ENCODE data around the gene EPB41.
"Not testable (repeated sequence)": the region's sequence is repeated elsewhere in the genome, so short reads cannot be mapped to it uniquely, and the experiment has no call there.

Gene EPB41

DNA sequence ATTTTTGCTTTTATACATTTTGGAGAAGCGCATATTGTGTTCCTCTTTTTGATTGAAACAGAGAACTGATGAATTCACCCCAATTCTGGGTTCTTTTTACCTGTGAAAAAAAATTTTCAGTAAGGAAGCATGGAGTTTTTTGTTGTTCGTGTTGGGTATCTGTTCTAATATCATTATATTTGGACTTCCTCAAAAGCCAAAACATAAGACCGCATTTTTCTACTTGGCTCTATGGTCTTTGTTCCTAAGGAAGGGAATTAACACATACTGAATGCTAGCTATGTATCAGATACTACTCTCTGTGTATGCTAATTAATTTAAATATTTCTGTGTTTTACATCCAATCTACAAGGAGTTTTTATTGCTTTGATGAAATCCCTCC, 12.9 kb downstream of the EPB41 start:
- no peak for DNase-seq (ENCODE audit: low read depth in 2 of 2)

DNA sequence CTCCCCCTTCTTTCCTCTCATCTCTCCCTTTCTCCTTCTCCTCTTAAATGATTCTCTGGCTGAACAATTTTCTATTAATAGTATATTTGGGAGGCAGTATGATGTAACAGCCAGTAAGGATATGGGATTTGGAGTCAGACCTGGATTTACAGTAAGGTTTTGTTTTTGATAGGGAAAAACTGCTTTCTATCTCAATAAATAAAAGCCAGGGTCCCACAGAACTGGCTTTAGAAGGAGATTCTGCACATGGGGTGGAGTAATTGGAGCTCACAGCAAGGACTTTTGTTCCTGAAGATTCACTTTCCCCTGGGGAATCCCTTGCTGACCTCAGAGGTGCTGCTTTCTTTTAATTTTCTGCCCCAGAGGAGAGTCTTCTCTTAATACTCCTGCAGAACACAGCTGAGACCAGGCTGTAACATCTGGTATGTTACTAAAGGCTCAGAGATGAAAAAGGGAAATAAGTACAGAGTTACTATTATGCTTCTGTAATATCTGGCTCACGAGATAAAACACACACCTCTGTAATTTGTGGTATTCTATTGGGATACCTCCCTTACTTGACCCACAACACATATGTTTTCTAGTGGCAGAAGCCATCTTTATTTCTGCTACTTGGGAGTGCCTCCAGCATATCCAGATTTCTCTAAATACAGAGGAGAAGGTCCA, 13.4 kb downstream of the EPB41 start:
- peak; percentile 64 to 65 for DNase-seq (ENCODE audit: low read depth in 2 of 2)

DNA sequence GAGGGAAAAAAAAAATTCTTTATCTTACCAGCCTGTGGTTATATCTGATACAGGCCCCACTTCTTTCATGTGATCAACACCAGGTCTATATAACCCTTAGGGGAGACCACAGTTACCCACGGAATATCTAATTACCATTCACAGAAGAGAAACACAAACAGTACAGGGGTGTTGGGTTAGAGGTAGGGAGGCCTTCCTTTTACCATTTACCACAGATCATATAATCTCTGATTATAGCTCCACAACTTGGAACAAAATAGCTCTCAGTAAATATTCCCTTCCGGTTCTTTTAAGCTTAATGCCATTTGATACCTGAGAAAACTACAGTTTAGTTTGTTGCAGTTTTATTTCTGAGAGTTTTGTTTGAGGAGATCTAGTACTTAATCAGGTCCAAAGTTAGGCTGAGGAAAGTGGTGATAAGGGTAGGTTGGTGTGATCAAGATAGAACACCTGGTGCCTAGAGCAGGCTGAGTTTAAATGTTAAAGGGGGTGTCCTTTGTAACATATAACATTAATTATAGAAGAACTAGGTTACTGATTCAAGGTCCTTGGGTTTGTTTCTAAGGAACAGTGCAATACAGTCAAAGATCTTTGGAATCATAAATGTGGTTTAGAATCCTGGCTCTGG, 14.1 kb downstream of the EPB41 start:
- no peak for DNase-seq (ENCODE audit: low read depth in 2 of 2)

DNA sequence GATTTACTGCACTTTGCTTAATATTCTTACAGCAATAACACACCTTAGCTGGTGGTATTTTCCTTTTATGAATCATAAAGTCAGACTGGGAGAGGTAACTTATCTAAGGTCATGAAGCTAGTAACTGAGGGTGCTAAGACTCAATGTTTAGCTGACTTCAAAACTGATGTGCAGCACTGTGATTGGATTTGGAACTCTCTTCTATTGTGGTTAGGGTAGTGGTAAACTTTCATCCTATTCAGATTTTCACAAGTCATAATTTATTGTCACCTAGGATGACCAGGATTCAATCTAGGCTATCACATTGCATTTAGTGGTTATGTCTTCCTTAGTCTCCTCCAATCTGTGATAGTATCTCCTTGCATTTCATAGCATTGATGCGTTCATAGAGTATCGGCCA, 18.9 kb downstream of the EPB41 start:
- no peak for DNase-seq (ENCODE audit: low read depth in 2 of 2)

- no peak for DNase-seq (ENCODE audit: low read depth in 2 of 2)
Measured at GRCh38 chr1:28933918-28934317, 19.5 kb downstream of the EPB41 start.

GRCh38 chr1:28934676-28935075, 20.3 kb downstream of the EPB41 start:
- no peak for DNase-seq (ENCODE audit: low read depth in 2 of 2)

DNA sequence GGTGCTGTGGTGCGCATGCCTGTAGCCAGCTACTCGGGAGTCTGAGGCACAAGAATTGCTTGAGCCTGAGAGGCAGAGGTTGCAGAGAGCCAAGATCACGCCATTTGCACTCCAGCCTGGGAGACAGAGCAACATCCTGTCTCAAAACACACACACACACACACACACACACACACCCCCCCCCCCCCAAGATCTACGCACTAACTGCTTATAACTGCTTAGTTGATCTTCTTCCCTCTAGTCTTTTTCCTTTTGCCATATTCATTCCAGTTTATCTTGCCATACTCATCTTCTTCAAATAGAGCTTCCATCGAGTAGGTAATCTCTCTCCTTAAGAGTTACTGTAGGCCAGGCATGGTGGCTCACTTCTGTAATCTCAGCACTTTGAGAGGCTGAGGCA, 20.9 kb downstream of the EPB41 start:
- no peak for DNase-seq (ENCODE audit: low read depth in 2 of 2)

DNA sequence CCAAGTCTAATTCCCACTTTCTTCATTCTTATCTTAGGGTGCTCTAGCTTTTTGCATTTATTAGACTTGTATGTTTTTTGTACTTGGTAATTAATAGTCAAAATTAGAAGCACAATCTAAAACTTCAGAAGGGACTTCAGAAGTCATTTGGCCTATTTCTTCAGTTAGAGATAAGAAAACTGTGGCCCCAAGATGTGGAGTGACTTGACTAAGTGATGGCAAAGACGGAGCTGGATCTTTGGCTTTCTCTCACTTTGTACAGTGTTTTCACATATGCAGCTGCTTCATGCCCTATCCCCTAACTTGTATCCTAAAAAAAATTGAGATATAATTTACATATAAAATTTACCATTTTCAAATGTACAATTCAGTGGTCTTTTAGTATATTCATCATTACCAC, 21.7 kb downstream of the EPB41 start:
- DNase-seq (ENCODE audit: low read depth in 2 of 2): no peak

GRCh38 chr1:28936528-28936927, 22.2 kb downstream of the EPB41 start:
- DNase-seq (ENCODE audit: low read depth in 2 of 2): no peak

GRCh38 chr1:28943581-28943980, 29.2 kb downstream of the EPB41 start:
- DNase-seq (ENCODE audit: low read depth in 2 of 2): not testable (repeated sequence)

- DNase-seq (ENCODE audit: low read depth in 2 of 2): no peak
Measured at GRCh38 chr1:28950006-28950405, 35.6 kb downstream of the EPB41 start.

DNA sequence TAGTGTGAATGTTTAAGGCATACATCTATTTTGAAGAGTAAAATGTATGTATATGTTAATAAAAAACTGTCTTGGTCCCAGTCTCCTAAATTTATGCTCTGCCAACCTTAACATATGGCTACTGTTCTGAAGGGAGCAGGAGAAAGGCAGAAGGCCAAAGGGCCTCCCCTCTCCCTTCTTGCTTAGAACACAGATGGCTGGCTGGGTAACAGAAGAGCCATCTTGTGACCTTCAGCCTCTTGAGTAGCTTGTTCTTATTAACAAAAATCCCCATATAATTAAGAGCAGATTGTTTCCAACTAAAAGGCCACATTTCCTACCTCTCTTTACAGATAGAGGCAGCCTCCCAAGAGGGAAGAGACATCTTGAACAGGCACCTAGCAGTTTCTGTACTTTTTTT, 36.1 kb downstream of the EPB41 start:
- no peak for DNase-seq (ENCODE audit: low read depth in 2 of 2)

- DNase-seq (ENCODE audit: low read depth in 2 of 2): no peak
Measured at GRCh38 chr1:28954126-28954726, 39.9 kb downstream of the EPB41 start.

GRCh38 chr1:28956038-28956464, 41.7 kb downstream of the EPB41 start:
- no peak for DNase-seq (ENCODE audit: low read depth in 2 of 2)

GRCh38 chr1:28962114-28962831, 47.9 kb downstream of the EPB41 start:
- not testable (repeated sequence) for DNase-seq (ENCODE audit: low read depth in 2 of 2)

- no peak for DNase-seq (ENCODE audit: low read depth in 2 of 2)
Measured at GRCh38 chr1:28965271-28965870, 51.0 kb downstream of the EPB41 start.

DNA sequence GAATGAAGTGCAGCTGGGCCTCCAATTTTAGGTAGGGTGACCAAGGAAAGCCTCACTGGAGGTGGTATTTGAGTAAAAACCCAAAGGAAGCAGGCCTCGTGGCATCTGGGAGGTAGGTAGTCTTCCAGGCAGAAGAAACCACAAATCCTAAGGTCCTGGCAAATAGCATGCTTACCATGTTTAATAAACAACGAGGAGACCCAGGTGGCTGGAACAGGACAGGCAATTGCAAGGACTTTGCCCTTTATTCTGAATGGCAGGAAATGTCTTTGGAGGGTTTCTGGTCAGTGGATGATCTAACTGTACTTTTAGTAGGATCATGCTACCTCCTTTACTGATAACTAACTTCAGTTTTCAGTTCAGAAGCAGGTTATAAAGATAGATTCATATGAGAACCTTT, 52.2 kb downstream of the EPB41 start:
- no peak for DNase-seq (ENCODE audit: low read depth in 2 of 2)

GRCh38 chr1:28971980-28972771, 57.8 kb downstream of the EPB41 start:
- DNase-seq (ENCODE audit: low read depth in 2 of 2): peak; percentile 80 to 84

DNA sequence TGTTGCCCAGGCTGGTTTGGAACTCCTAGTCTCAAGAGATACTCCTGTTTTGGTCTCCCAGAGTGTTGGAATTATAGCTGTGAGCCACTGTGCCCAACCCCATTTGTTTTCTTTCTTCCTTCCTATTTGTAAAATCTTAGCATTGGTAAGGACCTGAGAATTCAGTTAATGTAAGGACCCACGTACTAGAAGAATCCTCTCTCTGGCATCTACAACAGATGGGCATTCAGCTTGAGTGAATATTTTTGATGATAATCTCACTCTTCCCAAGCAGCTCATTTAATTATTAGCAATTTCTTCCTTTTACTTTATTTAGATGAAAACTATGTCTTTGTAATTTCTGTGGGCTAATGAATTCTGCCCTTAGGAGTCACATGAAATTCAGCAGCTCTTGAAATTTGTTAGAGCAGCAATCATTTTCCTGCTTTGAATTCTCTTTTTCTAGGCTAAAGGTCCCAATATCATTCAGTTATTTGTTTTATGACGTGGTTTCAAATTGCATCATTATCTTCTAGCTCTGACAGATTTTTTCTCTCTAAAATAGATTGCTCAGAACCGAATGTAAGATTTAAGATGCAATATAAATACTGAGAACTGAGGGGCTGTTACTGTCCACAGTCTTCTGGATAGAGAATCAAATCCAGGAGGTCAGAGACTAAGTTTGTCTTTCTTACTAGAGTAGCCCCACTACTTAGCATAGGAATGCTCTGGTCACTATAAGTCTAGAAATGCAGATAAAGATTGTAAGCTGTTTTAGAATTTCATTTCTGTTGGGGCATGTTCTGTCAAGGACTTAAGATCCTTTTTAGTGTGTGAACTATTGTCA, 59.4 kb downstream of the EPB41 start:
- peak in 1 of 2 experiments; percentile 21 for DNase-seq (ENCODE audit: low read depth in 2 of 2)

GRCh38 chr1:28974432-28974831, 60.1 kb downstream of the EPB41 start:
- peak; percentile 26 to 45 for DNase-seq (ENCODE audit: low read depth in 2 of 2)

DNA sequence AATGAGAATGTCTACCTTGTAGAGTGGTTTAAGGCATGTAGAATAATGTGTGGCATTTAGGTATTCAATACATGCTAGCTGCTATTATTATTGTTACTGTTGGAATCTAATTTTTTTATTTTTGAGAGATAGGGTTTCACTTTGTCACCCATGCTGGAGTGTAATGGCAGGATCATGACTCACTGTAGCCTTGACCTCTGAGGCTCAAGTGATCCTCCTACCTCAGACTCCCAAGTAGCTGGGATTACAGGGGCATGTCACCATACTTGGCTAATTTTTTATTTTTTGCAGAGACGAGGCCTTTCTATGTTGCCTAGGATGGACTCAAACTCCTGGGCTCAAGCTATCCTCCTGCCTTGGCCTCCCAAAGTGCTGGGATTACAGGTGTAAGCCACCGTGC, 61.9 kb downstream of the EPB41 start:
- DNase-seq (ENCODE audit: low read depth in 2 of 2): no peak
